Stimulated activated CD8-positive, alpha-beta memory T cell treated with anti-CD3 and anti-CD28 coated beads, Interleukin-4, amount 100 ng/mL, for 48 hours (primary cell): ENCODE measurements around the gene YJU2.
A peak's percentile ranks its signal among the peaks of the same experiment; 100 is the strongest.
"Not testable (repeated sequence)": the region's sequence is repeated elsewhere in the genome, so short reads cannot be mapped to it uniquely, and the experiment has no call there.

Source experiments
- DNase-seq: peaks from one replicate; pipeline ENCODE4 v3.0.0-alpha.2; 2020

The YJU2 gene

DNA sequence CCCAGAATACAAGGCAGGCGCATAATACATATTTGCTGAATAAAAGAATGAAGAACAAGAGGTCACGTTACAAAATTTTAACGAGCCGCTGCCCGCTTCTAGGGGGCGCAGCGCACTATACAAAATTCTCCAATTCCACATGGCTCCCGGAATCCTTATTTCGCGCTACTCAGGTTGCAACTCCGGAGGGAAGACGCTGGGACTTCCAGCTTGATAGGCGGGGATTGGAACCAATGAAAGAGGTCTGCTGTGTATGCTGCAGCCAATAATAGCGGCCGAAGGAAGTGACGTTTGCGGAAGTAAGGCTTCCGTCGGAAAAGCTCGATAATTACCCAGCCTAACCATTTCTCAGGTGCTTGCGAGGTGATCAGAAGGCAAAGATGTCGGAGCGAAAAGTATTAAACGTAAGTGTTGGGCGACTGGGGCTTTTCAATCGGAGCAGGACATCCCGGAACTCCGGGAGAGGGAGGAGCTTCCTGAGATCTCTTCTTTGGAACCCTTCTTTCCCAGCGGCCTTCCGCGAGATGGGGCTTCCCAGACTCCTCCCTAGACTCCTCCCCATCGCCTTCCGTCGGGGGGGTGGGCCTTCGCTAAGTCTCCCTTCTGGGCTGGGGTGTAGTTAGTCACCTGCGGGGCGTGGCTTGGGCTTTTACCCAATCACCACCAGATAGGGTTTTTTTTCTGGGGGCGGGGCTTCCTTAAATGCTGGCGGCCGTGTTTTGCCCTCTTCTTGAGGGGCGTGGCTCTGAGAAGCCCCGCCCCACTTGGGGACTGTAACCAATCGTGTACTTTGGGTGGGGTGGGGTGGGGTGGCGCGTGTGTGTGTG is at the start of gene YJU2:
TSS of gene YJU2 (plus strand) at position 314 of the 827 bp plus-strand sequence. CDS start at position 381, 67 bp downstream.
- peak; percentile 99 for DNase-seq

DNA sequence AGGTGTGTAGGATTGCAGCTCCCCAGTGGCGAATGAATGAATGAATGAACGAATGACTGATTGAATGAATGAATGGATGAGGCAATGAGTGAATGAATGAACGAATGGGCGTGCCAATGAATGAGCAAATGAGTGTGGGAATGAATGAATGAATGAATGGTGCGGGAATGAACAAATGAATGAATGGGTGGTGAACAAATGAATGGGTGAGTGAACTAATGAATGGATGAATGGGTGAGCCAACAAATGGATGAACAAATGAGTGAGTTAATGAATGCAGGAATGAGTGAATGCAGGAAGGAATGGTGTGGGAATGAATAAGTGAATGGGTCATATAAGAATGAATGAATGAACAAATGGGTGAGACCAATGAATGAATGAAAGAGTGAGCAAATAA is 49.7 kb upstream of the YJU2 start:
- DNase-seq, result no peak

DNA sequence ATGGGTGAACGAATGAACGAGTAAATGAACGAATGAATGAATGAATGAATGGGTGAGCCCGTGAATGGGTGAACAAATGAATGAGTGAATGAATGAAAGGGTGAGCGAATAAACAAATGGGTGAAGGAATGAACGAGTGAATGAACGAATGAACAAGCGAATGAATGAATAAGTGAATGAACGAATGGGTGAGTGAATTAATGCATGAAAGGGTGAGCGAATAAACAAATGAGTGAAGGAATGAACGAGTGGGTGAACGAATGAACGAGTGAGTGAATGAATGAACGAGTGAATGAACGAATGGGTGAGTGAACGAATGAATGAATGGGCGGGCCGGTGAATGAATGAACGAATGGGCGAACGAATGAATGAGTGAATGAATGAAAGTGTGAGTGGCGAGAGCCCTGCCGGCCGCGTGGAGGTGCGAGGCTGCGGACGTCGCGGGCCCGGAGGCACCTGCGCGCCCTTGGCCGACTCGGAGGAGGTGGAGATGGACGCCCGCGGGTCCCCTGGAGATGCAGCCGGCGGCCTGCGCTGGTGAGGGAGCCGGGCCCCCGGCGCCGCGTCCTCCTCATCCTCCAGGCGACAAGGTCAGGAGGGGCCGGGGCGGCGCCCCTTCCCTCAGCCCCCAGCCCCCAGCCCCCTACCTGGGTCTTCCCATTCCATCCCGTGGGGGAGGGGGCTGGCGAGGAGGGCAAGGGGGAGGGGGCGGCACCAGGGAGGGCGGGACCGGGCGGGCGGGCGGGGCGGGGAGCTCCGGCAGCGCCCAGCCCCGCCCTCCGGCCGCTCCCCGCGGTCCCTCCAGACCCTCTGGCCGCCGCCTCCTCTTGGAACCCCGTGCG is 49.0 kb upstream of the YJU2 start:
- DNase-seq, result no peak

DNA sequence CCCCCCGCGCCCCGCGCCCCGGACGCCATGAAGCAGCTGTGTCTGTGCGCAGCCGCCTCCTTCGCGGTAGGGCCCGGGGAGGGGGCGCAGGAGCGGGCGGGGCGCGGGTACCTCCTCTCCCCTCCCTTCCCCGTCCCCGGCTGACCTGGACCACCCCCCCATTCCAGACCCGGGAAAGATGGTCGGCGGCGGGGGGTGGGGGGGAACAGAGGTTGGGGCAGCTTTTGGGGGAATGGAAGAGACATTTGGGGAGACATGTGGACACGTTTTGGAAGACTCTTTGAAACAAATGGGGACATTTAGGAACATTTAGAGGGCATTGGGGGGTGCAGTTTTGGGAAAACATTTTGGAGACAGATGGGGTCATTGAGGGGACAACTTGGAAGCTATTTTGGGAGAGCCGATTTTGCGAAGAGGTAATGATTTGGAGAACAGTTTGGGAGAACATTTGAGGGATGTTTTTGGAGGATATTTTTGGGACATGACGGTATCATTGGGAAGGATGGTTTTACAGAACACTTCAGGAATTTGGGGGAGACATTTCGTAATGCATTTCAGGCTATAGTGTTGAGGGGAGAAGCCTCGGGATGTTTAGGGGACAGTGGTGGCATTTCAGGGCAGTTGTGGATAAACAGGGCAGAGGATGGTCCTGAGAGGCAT is 48.3 kb upstream of the YJU2 start:
- no peak for DNase-seq

DNA sequence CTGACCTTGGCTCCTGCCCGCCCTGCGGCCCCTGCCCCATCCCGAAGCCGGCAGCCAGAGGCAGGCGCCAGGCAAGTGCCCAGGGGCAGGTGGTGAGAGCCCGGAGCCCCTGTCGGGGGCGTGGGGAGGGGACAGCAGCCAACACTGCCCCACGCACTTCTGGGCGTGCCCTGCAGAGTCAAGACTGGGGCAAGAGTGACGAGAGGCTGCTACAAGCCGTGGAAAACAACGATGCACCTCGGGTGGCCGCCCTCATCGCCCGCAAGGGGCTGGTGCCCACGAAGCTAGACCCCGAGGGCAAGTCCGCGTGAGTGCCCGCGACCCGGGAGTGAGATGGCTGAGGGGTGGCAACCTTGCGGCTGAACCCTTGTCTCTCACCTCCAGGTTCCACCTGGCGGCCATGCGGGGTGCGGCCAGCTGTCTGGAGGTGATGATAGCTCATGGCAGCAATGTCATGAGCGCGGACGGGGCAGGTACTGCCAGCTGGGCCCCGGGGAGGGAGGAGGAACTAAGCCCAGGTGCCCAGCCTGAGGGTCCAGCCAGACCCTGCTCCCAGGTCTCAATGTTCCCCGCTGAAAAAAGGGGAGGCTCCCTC is 47.1 kb upstream of the YJU2 start:
- no peak for DNase-seq

DNA sequence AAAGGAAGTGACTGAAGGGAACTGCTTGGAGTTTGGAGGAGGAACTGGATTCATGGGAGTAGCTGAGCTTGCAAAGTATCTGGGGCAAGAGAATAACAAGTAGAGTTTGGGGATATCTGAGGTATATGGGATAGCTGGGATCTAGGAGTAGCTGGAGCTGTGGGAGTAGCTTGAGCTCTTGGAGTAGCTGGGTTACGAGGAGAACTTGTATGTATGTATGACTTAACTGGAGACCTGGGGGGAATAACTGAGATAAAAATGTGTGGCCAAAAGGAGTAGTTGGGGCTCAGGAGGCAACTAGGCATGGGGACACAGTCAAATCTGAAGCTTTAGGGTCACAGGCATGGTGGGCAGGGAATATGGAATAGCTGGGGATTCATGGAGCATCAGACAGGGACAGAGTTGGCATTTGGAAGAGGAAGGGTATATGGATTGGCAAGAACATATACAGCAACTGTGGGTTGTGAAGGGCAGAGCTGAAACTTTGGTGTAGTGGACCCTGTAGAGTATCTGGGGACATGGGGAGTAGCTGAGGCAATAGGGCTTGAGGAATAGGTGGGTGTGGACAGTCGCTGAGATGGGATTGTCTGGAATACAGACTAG is 45.8 kb upstream of the YJU2 start:
- no peak for DNase-seq

DNA sequence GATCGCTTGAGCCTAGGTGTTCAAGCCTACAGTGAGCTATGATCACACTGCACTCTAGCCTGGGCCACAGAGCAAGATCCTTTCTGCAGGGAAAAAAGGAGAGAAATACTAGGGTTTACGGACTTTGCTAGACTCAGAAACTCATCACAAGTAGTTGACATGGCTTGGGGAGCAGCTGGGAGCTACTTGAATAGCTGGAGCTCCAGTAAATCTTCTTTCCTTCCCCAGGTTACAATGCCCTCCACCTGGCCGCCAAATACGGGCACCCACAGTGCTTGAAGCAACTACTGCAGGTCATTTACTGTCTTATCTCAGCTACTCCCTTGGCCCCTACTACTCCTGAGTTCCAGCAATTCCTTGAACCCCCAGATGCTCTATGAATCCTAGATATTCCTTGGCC is 45.1 kb upstream of the YJU2 start:
- DNase-seq, result no peak

DNA sequence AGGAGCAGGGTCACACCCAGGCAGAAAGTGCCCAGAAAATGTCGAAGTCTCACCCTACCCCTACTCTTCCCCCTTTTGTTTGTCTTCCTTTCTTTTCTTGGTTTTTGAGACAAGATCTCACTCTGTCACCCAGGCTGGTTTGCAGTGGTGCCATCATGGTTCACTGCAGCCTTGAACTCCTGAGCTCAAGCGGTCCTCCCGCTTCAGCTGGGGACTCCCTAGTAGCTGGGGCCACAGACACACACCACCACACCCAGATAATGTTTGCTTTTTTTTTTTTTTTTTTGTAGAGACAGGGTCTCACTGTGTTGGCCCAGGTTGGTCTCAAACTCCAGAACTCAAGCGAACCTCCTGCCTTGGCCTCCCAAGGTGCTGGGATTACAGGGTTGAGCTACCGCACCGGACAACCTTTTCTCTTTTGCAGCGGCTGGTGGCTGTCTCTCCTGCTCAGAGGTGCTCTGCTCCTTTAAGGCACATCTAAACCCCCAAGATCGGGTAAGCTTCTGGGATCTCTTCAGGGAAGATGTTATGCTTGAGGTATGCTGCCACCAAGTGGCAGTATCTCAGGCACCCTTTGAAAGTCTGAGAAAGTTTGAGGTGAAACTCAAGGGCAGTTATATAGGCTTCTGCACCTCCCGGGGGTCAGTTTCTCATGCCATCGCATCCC is 39.9 kb upstream of the YJU2 start:
- DNase-seq, result no peak

DNA sequence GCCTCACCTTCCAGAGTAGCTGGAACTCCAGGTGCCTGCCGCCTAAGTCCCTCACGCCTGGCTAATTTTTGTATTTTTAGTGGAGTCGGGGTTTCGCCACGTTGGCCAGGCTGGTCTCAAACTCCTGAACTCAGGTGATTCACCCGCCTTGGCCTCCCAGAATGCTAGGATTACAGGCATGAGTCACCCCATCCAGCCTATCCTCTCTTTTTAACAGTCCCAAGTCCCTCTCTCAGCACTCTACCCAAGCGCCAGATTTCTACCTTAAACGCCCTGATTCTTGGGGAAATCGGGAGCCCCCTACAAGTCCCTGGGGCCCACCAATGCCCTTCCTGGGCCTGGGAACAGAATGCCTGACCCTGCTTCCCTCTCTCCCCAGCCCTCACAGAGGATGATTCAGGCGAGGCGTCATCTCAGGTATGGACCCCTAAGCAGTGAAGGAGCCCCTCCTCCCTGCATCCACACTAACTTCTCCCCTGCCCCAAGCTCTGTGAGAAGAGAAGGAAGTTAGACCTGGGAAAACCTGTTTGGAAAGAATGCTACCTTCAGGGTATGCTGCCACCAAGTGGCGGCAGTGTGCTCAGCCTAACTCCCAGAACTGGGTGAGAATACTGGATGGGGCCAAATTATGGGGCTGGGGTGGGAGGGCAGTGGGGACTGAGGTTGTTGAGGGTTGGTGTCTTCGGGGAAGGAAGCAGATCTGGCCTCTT is 38.3 kb upstream of the YJU2 start:
- DNase-seq, result no peak

DNA sequence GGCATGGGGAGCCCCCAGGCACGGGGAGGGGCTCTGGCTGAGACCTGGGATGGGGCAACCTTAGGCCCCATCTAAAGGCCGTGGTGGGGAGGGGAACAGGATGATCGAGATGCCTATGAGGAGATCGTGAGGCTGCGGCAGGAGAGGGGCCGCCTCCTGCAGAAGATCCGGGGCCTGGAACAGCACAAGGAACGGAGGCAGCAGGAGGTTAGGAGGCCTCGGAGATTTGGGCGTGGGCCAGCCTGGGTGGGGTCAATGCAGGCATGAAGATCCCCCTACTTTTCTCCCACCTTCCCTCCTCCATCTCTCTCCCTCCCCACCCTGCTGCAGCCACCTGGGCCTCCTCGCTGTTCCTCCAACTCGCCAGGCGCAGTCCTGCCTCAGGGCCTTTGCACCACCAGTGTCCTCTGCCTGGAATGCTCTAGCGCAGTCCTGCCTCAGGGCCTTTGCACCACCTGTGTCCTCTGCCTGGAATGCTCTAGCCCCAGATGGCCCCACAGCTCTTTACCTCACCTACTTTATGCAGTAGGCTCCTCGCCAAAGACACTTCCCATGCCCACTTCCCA is 36.6 kb upstream of the YJU2 start:
- no peak for DNase-seq

DNA sequence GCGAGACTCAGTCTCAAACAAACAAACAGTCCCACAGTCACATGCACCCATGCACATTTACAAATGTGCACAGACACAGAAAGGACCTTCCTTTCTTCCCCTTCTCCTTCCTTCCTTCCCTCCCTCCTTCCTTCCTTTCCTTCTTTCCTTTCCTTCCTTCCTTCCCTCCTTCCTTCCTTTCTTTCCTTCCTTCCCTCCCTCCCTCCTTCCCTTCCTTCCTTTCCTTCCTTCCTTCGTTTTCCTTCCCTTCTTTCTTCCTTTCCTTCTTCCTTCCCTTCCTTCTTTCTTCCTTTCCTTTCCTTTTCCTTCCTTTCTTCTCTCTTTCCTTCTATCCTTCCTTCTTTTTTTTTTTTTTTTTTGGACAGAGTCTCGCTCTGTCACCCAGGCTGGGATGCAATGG is 33.8 kb upstream of the YJU2 start:
- no peak for DNase-seq

DNA sequence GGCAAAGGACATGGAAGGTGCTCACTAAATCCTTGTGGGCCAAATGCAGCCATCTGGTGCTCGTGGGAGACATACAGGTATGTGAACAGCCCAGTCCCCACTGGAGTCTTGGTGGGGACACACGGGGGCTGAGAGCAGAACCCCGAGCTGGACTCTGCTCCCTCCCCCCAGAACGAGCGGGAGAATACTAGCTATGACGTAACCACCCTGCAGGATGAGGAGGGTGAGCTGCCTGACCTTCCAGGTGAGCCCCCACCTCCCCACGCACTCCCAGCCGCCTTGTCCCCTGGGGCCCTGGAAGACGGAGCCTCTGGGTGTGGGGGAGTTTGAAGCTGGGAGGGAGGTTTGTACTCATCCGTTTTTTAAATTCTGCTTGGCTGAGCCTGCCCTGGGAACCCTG is 31.1 kb upstream of the YJU2 start:
- no peak for DNase-seq

DNA sequence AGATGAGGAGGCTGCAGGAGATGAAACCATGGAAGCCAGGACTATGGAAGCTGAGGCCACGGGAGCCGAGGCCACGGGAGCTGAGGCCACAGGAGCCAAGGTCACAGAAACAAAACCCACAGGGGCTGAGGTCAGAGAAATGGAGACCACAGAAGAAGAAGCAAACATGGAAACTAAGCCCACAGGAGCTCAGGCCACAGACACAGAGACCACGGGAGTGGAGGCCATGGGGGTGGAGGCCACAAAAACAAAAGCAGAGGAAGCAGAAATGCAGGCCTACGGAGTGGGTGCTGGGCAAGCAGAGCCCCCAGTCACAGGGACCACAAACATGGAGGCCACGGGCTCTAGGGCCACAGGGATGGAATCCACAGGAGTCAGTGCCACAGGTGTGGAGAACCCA is 30.0 kb upstream of the YJU2 start:
- no peak for DNase-seq

DNA sequence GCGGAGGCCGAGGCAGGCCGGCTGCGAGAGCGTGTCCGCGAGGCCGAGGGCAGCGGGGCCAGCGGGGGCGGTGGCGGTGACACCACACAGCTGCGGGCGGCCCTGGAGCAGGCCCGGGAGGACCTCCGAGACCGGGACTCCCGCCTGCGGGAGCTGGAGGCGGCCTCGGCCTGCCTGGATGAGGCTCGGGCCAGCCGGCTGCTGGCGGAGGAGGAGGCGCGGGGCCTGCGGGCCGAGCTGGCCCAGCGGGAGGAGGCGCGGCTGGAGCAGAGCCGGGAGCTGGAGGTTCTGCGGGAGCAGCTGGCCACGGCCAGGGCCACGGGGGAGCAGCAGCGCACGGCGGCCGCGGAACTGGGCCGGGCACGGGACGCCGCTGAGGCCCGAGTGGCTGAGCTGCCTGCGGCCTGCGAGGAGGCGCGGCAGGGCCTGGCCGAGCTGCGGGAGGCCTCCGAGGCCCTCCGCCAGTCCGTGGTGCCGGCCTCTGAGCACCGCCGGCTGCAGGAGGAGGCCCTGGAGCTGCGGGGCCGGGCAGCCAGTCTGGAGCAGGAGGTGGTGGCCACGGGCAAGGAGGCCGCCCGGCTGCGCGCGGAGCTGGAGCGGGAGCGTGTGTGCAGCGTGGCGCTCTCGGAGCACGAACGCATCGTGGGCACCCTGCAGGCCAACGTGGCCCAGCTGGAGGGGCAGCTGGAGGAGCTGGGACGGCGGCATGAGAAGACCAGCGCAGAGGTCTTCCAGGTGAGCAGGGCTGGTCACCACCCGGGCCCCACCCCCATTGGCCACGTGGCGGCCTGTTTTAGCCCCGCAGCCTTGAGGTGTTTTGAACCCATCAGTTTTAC is 29.2 kb upstream of the YJU2 start:
- no peak for DNase-seq

DNA sequence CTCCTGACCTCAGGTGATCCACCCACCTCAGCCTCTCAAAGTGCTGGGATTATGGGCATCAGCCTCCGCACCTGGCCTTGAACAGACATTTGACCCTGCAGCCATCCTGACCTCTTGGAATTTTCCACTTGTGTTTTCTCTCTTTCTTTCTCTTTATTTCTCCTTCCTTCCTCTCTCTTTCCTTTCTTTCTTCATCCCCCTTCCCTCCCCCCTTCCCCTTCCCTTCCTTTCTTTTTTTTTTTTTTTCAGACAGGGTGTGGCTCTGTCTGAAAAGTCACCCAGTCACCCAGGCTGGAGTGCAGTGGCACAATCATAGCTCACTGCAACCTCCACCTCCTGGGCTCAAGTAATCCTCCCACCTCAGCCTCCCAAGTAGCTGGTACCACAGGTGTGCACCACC is 28.4 kb upstream of the YJU2 start:
- not testable (repeated sequence) for DNase-seq

DNA sequence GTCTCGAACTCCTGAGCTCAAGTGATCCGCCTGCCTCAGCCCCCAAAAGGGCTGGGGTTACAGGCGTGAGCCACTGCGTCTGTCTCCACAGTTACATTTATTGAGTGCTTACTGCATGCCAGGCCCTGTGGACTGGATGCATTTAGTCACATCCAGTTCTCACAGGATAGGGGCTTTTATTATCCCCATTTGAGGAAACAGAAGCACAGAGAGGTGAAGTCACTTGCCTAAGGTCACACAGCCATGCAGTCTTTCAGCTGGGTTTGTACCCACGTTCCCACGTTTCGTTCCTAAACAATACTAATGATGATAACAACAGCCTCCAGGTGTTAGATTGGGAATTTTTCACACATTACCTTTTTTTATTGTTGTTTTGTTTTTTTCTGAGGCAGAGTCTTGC is 26.7 kb upstream of the YJU2 start:
- no peak for DNase-seq

DNA sequence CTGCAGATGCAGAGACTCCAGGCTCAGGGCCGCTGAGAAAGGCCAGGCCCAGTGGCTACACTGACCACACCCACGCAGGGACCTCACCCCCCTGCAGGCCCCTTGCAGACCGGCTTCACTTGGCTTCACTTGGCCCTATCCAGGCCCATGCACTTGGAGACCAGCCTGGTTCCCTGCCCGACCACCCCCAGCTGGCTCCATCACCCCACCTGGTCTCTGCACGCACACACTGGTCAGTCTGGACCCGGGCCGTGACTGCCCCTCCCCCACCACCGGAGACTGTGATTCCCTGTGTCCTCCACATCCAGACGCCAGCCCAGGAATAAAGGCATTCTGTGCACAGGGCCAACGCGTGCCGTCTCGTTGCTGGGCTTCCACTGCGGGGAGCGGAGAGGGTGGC is 22.4 kb upstream of the YJU2 start:
- no peak for DNase-seq

DNA sequence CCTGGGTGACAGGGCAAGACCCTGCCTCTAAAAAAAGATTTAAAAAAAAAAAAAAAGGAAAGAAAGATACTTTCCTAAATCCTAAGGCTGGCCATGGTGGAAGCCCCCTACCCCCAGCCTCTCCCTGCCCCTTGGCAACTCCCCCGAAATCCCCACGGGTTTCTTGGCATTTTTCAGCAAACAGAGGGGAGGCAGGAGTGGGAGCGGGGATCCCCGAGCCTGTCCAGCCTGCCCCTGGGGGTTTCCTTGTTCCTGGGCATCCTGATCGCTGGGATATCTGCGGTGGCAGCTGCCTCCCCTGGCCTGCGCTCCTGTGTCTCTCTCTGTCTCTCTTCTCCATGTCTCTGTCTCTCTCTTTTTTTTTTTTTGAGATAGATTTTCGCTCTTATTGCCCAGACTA is 21.0 kb upstream of the YJU2 start:
- DNase-seq, result no peak

DNA sequence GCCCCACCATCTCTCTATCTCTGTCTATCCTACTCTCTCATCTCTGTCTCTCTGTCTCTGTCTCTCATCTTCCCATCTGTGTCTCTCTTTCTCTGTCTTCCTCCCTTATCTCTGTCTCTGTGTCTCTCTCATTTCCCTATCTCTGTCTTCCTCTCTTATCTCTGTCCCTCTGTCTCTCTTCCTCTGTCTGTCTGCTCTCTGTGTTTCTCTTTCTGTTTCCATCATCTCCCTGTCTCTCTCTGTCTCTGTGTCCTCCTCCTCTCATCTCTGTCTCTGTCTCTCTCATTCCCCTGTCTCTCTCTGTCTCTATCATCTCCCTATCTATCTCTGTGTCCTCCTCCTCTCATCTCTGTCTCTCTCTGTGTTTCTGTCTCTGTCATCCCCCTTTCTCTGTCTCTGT is 19.1 kb upstream of the YJU2 start:
- no peak for DNase-seq

DNA sequence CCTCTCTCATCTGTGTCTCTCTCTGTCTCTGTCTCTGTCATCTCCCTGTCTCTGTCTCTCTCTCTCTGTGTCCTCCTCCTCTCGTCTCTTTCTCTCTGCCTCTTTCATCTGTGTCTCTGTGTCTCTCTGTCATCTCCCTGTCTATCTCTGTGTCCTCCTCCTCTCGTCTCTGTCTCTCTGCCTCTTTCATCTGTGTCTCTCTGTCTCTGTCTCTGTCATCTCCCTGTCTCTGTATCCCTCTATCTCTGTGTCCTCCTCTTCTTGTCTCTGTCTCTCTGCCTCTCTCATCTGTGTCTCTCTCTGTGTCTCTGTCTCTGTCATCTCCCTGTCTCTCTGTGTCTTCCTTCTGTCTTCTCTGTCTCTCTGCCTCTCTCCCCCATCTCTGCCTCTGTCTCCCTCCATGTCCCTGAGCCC is 18.1 kb upstream of the YJU2 start:
- DNase-seq, result no peak
